HCT116 (cell line): ENCODE results near the gene TTBK1.

Experiments used
- CTCF ChIP-seq, 3 experiments: fragments of 200-600 bp in 1 of 3; sonication (generic) in 1 of 3; IDR thresholded peaks in 2 of 3; conservative IDR thresholded peaks in 1 of 3; 2 replicates each; pipeline ENCODE4 v1.5.1; 2012 to 2017; ENCODE audit warnings: low read depth in 2 of 3, low read length in 2 of 3, antibody characterized with exemption in 1 of 3, borderline replicate concordance in 1 of 3, control low read depth in 1 of 3, mild to moderate bottlenecking in 1 of 3, mixed read lengths in 1 of 3, mixed run types in 1 of 3, moderate library complexity in 1 of 3; ENCODE audit not compliant: insufficient read depth in 1 of 3
- FOSL1 ChIP-seq: IDR thresholded peaks from 2 replicates; pipeline ENCODE4 v1.6.1; 2012; ENCODE audit warnings: low read depth
- ZFX ChIP-seq: fragments of 450-650 bp; IDR thresholded peaks from 2 replicates; pipeline ENCODE4 v1.6.1; 2017

GRCh38 chr6:43308101-43308989 lies 65.1 kb downstream of the TTBK1 start, which contains the start of gene CRIP3:
- no peak for TF ChIP-seq CTCF (IDR thresholded peaks at IDR 0.05 in 2 of 3, conservative IDR thresholded peaks at IDR 0.05 in 1 of 3; ENCODE audit: borderline replicate concordance in 1 of 3, insufficient read depth in 1 of 3, low read depth in 2 of 3, low read length in 2 of 3)
- TF ChIP-seq FOSL1: no peak
- no peak for TF ChIP-seq ZFX
